ENCODE data around the gene CCNF.
A peak's percentile ranks its signal among the peaks of the same experiment; 100 is the strongest.

CCNF gene

GRCh38 chr16:2458887-2459646 is 29.8 kb downstream of the CCNF start:
- no peak for DNase-seq

GRCh38 chr16:2459647-2460390 is 30.6 kb downstream of the CCNF start, which contains the start of gene TEDC2:
Gene TEDC2, plus strand, starts transcription at chr16:2460109. Its CDS starts 36 bp downstream, at chr16:2460145.
- DNase-seq, result peak; percentile 87

GRCh38 chr16:2460391-2460713 is 31.1 kb downstream of the CCNF start:
- no peak for DNase-seq

GRCh38 chr16:2460916-2461315 is 31.7 kb downstream of the CCNF start:
- DNase-seq, result no peak

- DNase-seq, result no peak
Measured at GRCh38 chr16:2462031-2462866, 33.0 kb downstream of the CCNF start.

GRCh38 chr16:2464333-2464732 is 35.1 kb downstream of the CCNF start:
- DNase-seq, result no peak

GRCh38 chr16:2465653-2466415 is 36.6 kb downstream of the CCNF start:
- no peak for DNase-seq

- no peak for DNase-seq
Measured at GRCh38 chr16:2466667-2467527, 37.6 kb downstream of the CCNF start.

GRCh38 chr16:2467528-2468232 is 38.4 kb downstream of the CCNF start:
- peak; percentile 72 for DNase-seq

- DNase-seq, result peak; percentile 82
Measured at GRCh38 chr16:2468233-2468724, 39.0 kb downstream of the CCNF start.

GRCh38 chr16:2468725-2469398 is 39.6 kb downstream of the CCNF start:
- peak; percentile 87 for DNase-seq

- DNase-seq, result no peak
Measured at GRCh38 chr16:2469399-2470233, 40.4 kb downstream of the CCNF start.

- DNase-seq, result no peak
Measured at GRCh38 chr16:2470234-2470601, 41.0 kb downstream of the CCNF start.

- DNase-seq, result no peak
Measured at GRCh38 chr16:2470603-2471015, 41.4 kb downstream of the CCNF start.

GRCh38 chr16:2471016-2471652 is 41.9 kb downstream of the CCNF start, which contains the start of gene NTN3:
Gene NTN3, plus strand, starts transcription at chr16:2471297. Its CDS starts 405 bp downstream, at chr16:2471702.
- DNase-seq, result no peak

GRCh38 chr16:2471653-2472487 is 42.6 kb downstream of the CCNF start:
- no peak for DNase-seq

GRCh38 chr16:2472488-2472864 is 43.2 kb downstream of the CCNF start:
- no peak for DNase-seq
